GM04503 (cell line): ENCODE data around the gene KCNB1.

Experiments
- DNase-seq: peaks from one replicate; pipeline ENCODE4 v3.0.0-alpha.2; 2012; ENCODE audit warnings: low read depth

Gene KCNB1

GRCh38 chr20:49469060-49469459 lies 13.4 kb downstream of the KCNB1 start:
- DNase-seq: no peak

- no peak for DNase-seq
Measured at GRCh38 chr20:49468412-49468811, 14.1 kb downstream of the KCNB1 start.

- no peak for DNase-seq
Measured at GRCh38 chr20:49466114-49466912, 16.2 kb downstream of the KCNB1 start.

- DNase-seq: no peak
Measured at GRCh38 chr20:49464556-49464955, 17.9 kb downstream of the KCNB1 start.

GRCh38 chr20:49462626-49463025 lies 19.8 kb downstream of the KCNB1 start:
- DNase-seq: no peak

GRCh38 chr20:49461894-49462620 lies 20.4 kb downstream of the KCNB1 start:
- DNase-seq: no peak

- no peak for DNase-seq
Measured at GRCh38 chr20:49460916-49461315, 21.6 kb downstream of the KCNB1 start.

GRCh38 chr20:49460131-49460530 lies 22.3 kb downstream of the KCNB1 start:
- DNase-seq: no peak

GRCh38 chr20:49459684-49460083 lies 22.8 kb downstream of the KCNB1 start:
- no peak for DNase-seq

GRCh38 chr20:49457444-49457843 lies 25.0 kb downstream of the KCNB1 start:
- DNase-seq: no peak

GRCh38 chr20:49456646-49457045 lies 25.8 kb downstream of the KCNB1 start:
- no peak for DNase-seq

- DNase-seq: no peak
Measured at GRCh38 chr20:49455691-49456090, 26.8 kb downstream of the KCNB1 start.

- DNase-seq: no peak
Measured at GRCh38 chr20:49452011-49452482, 30.4 kb downstream of the KCNB1 start.

GRCh38 chr20:49450281-49450721 lies 32.2 kb downstream of the KCNB1 start:
- DNase-seq: no peak

- DNase-seq: no peak
Measured at GRCh38 chr20:49448917-49449316, 33.6 kb downstream of the KCNB1 start.

- DNase-seq: no peak
Measured at GRCh38 chr20:49447946-49448809, 34.3 kb downstream of the KCNB1 start.

GRCh38 chr20:49447364-49447763 lies 35.1 kb downstream of the KCNB1 start:
- no peak for DNase-seq

GRCh38 chr20:49446808-49447207 lies 35.7 kb downstream of the KCNB1 start:
- DNase-seq: no peak

GRCh38 chr20:49446080-49446479 lies 36.4 kb downstream of the KCNB1 start:
- DNase-seq: no peak

- no peak for DNase-seq
Measured at GRCh38 chr20:49445176-49445575, 37.3 kb downstream of the KCNB1 start.

GRCh38 chr20:49444553-49444990 lies 37.9 kb downstream of the KCNB1 start:
- no peak for DNase-seq

- no peak for DNase-seq
Measured at GRCh38 chr20:49437057-49437456, 45.4 kb downstream of the KCNB1 start.
